SU-DHL-6 (cell line): ENCODE results near the gene ASPN.

Experiments used
- CTCF ChIP-seq: fragments of 200-600 bp; sonication (generic); IDR thresholded peaks from one replicate; pipeline ENCODE4 v1.5.1; 2017; ENCODE audit warnings: antibody characterized with exemption, mild to moderate bottlenecking, low read length, moderate library complexity; ENCODE audit not compliant: insufficient read depth, poor library complexity, severe bottlenecking
- EZH2phosphoT487 ChIP-seq: fragments of 200-600 bp; sonication (generic), shearing (Covaris generic); conservative IDR thresholded peaks from 2 replicates; pipeline ENCODE4 v1.6.1; 2018; ENCODE audit warnings: mild to moderate bottlenecking, antibody characterized with exemption, low read length, moderate library complexity, mixed read lengths

DNA sequence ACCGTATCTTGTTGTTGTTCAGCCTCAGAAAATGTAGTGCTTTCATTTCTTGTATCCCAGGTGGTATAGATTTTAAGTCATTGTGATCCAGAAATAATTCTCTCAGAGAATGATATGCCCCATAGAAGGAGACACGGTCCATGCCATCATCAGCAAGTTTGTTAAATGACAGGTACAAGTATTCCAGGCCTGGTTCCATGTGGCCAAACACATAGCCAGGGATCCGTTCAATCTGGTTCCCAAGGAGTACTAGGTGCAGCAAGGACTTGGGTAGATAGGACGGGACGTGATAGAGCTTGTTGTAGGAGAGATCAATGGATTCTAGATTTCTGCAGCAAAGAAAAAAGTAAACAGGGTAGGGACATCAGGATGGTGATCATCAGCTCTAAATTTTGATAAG is 18.4 kb upstream of the ASPN start:
- no peak for TF ChIP-seq CTCF
- no peak for TF ChIP-seq EZH2phosphoT487
